SK-N-SH treated with all-trans-retinoic acid at 6 μM for 48 hours (cell line): Measurements from ENCODE around the gene GBGT1.

Experiments
- BACH2 ChIP-seq: fragments of 250-450 bp; sonication (Bioruptor Pico); IDR thresholded peaks from 2 replicates; pipeline ENCODE4 v1.9.0; 2021; ENCODE audit warnings: mild to moderate bottlenecking, borderline replicate concordance
- ISL1 ChIP-seq: fragments of 250-450 bp; sonication (Bioruptor Pico); IDR thresholded peaks from 2 replicates; pipeline ENCODE4 v2.1.2; 2022; ENCODE audit warnings: mild to moderate bottlenecking, moderate library complexity
- SNAI2 ChIP-seq: fragments of 250-450 bp; sonication (Bioruptor Pico); IDR thresholded peaks from 2 replicates; pipeline ENCODE4 v1.5.0; 2020; ENCODE audit warnings: mild to moderate bottlenecking, moderate library complexity
- ZFP3 ChIP-seq: fragments of 250-450 bp; sonication (Bioruptor Pico); IDR thresholded peaks from 2 replicates; pipeline ENCODE4 v1.5.0; 2020; ENCODE audit warnings: mild to moderate bottlenecking, moderate library complexity
- TF ChIP-seq, protein P1 (sequence below): fragments of 250-450 bp; sonication (Bioruptor Pico); IDR thresholded peaks from 2 replicates; pipeline ENCODE4 v1.5.1; 2020; ENCODE audit warnings: low read depth, mild to moderate bottlenecking, moderate library complexity

DNA sequence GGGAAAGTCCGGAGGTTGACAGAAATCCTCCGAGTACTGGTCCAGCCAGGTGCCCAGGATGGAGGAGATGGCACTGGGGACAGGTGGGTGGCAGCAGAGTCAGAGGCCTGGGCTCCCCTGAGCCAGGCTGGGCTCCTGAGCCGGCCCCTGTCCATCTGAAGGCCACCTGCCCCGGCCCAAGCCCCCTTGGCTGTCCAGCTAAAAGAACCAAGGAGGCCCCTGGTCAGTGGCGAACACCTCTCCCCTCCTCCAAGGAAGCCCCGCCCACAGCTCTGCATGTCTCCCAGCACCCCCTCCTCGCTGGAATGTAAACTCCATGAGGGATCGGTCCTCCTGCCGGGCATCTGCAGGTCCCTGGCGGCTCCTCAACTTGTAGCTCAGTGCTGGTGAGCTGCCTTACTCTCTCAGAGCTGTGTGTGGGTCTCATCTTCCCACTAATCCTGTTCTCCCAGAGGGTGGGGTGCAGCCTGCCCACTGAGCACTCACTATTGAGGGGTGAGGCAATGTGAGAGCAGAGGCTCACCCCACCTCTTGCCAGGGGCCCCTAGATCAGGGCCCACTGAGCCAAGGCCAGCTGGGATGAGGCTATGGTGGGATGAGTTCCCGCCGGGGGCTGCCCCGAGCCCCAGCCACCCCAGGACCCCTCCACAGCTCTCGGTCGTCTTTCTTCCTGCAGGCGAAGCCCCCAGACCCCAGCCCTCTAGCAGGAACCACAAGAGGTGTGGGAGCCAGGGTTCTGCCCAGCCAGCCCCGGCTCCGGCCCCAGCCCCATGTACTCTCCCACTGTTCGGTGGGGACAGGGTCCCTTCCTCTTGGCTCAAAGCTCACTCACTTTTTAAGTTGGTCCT is 54.7 kb downstream of the GBGT1 start:
- TF ChIP-seq SNAI2 (CRISPR knock-in tag) (no peak), ZFP3 (no peak), BACH2 (CRISPR knock-in tag) (no peak), ISL1 (no peak)
- TF ChIP-seq, protein P1, sequence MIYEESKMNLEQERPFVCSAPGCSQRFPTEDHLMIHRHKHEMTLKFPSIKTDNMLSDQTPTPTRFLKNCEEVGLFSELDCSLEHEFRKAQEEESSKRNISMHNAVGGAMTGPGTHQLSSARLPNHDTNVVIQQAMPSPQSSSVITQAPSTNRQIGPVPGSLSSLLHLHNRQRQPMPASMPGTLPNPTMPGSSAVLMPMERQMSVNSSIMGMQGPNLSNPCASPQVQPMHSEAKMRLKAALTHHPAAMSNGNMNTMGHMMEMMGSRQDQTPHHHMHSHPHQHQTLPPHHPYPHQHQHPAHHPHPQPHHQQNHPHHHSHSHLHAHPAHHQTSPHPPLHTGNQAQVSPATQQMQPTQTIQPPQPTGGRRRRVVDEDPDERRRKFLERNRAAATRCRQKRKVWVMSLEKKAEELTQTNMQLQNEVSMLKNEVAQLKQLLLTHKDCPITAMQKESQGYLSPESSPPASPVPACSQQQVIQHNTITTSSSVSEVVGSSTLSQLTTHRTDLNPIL: no peak
